Stimulated activated CD4-positive, alpha-beta T cell treated with anti-CD3 and anti-CD28 coated beads, Interleukin-1b, Interleukin-23, amount 100 ng/mL, for 1 hour (primary cell): Measurements from ENCODE around the gene CMYA5.

Source experiments
- DNase-seq, 2 donors: peaks; one replicate each; pipeline ENCODE4 v3.0.0-alpha.2; 2020; ENCODE audit warnings: low read depth in 2 of 2

Gene CMYA5

DNA sequence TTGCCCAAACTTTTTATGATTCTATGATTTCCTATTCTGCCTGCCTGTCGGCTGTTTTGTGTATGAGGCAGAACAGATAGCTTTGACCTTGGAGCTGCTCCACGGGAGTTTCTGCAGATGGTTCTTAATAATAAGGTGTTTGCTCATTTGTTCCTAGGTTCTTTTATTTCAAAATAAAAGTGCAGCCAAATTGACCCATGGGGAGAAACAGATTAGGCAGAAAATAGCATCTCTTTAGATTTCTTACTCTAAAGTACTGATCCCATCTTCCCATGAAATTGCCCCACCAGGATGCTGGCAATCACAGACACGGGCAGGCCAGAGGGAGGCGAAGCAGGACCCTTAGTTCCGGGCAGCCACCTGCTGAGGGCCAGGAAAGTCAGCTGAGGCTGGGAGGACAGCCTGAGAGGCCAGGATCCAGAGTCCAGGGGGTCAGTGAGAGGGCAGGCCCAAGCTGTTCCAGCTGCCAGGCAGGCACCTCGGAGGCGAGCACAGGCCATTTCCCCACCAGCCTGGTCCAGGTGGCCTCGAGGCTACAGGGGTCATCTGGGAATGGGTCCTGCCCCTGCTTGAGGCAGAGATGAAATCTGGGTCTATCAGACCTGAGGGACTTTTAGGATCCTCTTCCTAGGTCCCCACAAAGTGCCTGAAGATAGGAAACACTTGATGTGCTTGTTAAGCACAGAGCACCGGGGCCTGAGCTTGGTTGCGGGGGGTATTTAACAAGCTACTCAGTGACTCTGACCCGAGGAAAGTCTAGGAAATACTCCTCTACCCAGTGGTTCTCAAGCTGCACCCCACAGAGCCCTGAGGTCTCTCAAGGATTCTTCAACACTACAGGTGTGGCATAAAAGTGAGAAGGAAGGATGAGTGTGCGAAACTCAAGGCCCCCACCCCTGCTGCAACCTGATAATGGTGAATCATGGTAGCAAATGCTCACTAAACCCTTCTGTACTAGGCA, 145.4 kb downstream of the CMYA5 start:
- no peak for DNase-seq

DNA sequence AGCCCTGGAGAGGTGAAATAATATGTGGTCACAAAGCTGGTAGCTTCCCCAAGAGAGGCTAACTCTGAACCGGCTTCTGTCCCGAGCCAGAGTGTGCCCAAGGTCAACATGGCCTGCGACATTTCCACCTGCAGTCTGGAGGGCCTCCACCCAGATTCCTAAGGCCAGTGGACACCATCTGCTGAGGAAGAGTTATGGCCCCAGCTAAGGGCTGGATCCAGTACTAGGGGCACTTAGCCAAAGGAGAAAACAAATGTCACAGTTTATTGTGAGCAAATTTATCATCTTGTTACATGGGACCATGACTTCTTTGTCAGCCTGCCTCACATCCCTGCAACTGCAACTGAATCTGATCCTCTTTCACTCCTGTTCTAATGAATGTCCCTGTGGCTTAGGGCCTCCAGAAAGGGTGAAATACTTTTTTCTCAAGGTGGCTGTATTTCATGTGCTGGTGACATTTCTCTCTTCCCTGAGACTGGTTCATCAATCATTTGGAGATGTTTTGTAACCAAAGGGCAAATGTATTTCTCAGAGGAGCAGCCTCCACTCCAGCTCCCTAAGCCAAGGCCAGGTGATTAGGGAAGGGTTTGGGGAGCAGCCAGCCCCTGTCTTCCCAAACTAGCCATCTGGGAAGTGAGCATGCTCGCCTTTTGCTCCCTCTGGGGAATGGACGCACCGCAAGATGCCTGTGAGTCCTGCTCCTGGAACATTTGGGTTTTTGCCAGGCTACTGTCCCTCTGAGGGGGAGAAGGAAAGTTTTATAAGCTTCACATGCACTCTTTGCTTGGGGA, 148.3 kb downstream of the CMYA5 start:
- DNase-seq = no peak

DNA sequence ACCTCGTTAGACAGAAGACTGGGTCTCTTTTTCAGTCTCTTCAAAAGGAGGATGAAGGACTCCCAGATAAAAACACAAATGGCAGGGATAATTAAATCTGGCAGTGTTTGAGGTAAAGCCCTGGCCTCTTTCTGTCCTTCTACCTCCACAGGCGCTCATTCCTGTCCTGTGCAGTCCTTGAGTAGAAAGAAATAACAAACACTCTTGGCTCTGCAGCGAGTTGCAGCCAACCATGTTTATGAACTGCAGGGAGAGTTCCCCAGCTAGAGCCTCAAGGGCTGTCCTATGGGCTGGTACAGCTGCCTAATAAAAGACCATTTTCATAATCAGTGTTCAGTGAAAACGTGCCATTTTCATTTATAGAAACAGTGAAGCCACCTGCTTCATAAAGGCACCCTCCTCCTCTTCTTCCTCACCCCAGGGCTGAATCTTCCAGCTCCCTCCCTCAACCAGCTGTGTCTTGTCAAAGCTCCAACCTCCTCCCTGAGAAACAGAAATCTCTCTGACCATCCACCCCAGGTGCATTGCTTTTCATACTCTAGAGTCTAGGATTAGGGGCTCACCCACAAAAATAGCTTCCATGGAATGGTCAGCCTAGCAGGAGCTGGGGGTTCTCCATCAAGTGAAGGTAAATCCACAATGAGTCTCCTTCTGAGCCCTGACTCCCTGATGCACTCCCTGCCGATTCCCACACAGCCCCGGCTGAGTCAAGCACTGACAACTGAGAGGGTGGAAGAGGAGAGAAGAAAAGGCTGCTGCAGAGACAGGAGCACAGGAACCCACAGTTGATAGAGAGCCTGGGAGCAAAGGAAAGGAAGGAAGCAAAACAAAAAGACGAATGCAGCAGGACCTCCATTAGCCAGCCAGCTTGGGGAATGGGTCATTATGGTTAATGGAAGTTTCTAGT, 150.7 kb downstream of the CMYA5 start:
- DNase-seq = no peak

DNA sequence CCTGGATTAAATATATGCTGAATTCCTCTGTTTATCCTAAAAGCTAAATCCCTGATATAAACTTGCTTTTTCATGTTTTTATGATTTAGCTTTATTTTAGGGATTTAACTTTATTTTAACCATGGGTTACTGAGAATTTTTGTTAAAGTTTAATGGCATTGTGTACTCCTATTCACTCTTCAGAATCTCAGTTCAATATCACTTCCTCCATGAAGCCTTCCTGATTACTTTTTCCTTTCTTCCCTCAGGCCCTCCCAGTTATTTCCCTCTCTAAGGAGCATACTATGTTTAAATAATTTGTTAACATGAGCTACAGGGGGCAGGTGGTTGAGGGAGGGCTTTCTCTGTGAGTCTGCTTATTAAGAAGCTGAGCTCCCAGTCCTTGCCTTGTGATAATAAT, 151.5 kb downstream of the CMYA5 start:
- DNase-seq = no peak

DNA sequence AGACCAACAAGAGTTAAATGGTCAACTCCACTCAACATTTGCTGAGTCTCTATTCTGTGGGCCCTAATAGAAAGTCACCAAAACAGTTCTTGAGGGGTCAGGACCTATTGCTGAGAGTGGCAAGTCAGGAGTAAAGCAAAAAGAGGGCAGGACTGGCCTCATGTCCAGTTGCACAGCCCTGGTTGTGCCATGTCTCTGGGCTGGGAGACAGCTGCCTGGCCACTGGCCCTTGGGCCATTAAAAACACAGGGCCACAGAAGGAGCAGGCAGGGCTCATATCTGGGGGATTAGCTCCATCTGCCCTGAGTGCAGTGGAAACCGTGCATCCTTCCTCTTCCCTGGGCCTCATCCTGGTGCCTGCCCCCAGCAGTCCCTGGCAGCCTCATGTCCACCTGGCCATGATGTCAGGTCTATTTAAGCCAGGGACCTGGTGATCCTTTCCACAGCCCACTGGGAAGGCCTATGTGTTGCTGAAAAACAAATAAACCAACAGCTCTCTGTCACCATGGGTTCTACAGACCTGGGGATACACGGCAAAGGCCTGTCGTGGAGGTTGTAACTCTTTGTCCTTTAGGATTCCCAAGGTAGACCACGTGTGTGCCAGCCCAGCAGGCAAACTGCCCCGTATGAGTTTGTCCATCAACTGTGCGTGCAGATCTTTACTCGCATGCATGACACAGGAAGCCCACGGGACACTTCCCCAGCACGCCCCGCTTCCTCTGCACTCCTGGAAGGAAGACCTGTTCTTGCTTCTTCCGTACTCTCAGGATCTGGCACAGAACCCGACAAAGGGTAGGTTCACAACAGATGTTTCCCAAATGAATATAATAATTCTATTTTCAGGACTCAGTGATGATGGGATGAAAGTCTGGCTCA, 152.6 kb downstream of the CMYA5 start:
- DNase-seq = no peak

DNA sequence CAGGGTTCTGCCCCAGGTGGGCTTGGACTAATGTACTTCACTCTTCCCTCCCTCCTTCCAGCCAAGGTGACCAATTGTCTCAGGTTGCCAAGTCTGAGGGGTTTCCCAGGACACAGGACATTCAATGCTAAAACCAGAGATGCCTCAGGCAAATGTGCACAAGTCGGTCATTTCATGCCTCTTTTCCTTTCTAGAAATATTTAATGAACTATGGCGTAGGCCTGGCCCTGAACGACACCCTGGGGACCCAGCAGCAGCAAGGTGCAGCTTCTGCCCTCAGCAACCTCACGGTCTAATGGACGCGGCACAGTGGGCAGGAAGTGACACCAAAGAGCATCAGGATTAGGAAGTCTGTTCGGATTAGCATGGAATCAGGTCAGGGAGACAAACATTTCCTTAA, 153.4 kb downstream of the CMYA5 start:
- no peak for DNase-seq

GRCh38 chr5:79843450-79844388, 154.1 kb downstream of the CMYA5 start:
- DNase-seq = no peak

- no peak for DNase-seq
Observed at GRCh38 chr5:79844571-79844970, 154.9 kb downstream of the CMYA5 start.

DNA sequence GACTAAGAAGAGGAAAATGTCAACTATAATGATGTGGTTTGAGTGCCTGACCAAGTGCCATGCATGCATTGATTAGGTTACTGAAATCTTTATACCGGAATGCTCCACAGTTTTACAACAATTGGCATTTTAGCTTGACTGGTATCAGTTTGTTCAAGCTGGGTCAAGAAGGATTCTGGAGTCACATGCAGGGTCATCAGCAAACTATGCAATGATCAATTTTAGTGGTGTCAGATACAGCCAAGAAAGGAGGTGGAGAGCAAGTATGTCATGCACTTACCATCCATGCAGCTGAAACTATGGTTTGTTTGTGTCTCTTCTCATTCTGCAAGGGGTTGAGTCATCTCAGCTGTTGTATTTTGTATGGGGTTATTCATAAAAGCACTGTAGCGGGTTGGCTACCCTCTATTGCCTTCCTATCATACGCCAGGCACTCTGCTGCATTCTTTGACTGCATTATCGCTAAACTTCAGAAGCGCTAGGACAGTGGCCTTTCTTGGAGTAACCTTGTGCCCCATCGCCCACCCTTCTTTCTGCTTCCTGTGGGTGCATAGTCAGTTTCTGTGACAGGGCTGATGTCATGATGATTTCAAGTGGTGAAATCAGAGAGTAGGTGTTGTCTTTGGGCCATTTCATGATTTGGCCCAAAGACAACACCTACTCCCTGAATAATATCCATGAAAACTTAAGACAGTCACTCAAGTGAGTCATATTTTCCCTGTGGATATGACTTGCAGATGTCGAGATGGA, 156.0 kb downstream of the CMYA5 start:
- DNase-seq = no peak

DNA sequence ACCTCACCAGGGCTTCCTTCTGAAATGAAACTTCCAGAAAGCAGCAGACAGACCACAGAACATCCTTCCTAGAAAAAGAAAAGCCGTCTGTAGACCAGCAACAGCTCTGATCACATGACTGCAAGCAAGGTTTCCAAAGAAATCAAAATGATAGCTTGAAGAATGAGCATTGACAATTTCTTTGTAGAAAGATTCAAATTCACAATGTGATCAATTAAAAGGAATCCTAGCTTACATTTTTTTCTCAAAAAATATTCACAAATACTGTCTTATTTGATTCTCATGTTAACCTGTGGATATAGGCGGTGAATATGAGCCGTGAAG, 156.5 kb downstream of the CMYA5 start:
- no peak for DNase-seq

GRCh38 chr5:79847561-79847960, 157.9 kb downstream of the CMYA5 start:
- DNase-seq = no peak

DNA sequence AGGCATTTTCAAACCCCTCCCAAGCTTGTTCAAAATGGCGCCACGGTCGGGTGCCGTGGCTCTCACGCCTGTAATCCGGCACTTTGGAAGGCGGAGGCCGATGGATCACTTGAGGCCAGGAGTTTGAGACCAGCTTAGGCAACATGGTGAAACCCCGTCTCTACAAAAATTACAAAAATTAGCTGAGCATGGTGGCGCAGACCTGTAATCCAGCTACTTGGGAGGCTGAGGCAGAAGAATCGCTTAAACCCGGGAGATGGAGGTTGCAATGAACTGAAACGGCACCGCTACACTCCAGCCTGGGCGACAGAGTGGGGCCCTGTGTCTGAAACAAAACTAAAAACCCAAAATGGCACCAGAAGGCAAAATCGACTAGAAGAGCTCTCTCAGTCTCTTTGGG, 159.4 kb downstream of the CMYA5 start:
- DNase-seq = no peak
